HG03432 (cell line): ENCODE data around the gene BTBD19.

Experiments
- ATAC-seq: cut with Tn5 transposase; IDR thresholded peaks from one replicate; pipeline ENCODE4 v1.9.1; 2021; ENCODE audit warnings: mild to moderate bottlenecking, moderate library complexity; ENCODE audit not compliant: unreplicated experiment

The BTBD19 gene

GRCh38 chr1:44853201-44853600 lies 44.9 kb downstream of the BTBD19 start:
- no peak for ATAC-seq

- no peak for ATAC-seq
Observed at GRCh38 chr1:44854970-44855369, 46.6 kb downstream of the BTBD19 start.

- ATAC-seq, result no peak
Observed at GRCh38 chr1:44855742-44856141, 47.4 kb downstream of the BTBD19 start.

DNA sequence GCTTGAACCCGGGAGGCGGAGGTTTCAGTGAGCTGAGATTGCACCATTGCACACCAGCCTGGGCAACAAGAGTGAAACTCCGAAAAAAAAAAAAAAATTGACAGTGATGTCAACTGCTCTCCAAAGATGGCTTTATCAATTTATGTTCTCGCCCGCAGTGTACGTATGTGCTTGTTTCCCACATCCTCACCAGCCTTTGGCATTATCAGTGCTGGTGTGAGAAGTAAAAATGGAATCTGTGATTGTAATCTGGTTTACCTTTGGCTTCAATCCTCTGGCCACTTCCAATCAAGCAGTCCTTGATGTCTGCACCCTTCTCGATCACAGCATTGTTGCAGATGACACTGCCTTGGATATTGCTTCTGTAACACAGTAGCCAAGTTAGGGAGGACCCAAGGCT lies 49.1 kb downstream of the BTBD19 start:
- no peak for ATAC-seq

DNA sequence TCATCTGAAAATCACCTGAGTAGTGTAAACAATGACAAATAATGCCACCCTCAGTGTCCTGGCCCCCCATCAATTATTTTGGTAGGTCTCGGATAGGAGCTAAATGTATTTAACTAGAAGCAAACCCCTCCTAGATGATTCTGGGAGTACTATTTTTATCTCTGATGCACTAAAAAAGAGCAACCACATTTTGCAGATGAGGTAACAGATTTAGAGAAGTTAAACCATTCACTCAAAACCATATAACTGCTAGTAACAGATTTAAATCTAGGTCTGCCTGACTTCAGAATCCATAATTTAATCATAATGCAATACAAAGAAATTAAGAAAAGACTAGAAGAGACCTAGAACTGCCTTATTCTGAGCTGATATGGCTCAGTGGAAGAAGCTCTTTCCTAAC lies 52.0 kb downstream of the BTBD19 start:
- ATAC-seq, result no peak

DNA sequence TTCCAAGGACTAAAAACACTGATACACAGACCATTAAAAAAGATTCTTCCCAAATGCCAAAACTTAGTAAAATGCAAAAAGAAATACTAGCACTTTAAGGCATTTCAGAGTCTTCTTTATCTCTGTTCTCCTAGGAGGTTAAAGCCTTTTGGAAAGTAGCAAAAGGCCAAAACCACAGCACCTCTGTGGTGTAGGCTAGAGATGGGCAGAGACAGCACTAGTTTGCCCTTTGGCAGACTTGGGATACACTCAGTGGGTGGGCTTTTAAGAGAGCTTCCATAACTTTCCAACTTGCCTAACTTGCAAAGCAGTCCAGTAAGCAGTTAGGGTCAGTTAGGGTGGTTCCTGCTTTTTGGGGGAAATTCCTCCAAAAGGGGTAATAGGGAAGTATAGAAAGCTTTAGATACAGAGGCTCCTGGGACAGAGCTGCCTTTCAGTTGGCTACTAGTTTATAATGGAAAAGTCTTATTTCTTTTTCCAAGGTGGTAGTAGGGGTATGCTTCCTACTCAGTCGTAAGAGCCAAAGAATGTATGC lies 52.6 kb downstream of the BTBD19 start:
- no peak for ATAC-seq

GRCh38 chr1:44862829-44863401 lies 54.6 kb downstream of the BTBD19 start:
- no peak for ATAC-seq
